Activated CD4-positive, alpha-beta memory T cell treated with anti-CD3 and anti-CD28 coated beads, Interleukin-2, amount 10 ng/mL, durations not matched to agents 7 days and 5 days (primary cell): ENCODE results near the gene LRRC71. TPM values are rescaled to one million over a fixed set of nuclear protein-coding genes. Genes with fewer than 3 reads are reported as not detected.
A peak's percentile ranks its signal among the peaks of the same experiment; 100 is the strongest.

ENCODE experiments used
- CTCF ChIA-PET: fragments of 350-600 bp; sonication (Branson Sonifier 250); formaldehyde crosslinking; loops from one replicate; lab custom pipeline; 2021; ENCODE audit warnings: antibody characterized with exemption, inconsistent platforms; lab: Charles Lee
- POLR2A ChIA-PET: fragments of 350-600 bp; sonication (Branson Sonifier 250); formaldehyde crosslinking; loops from one replicate; lab custom pipeline; 2021; ENCODE audit warnings: antibody characterized with exemption; lab: Charles Lee
- DNase-seq: peaks from one replicate; pipeline ENCODE4 v3.0.0-alpha.2; 2020
- H3K27ac Mint-ChIP-seq: one replicate; pipeline ENCODE4 v1.8.0; 2021; ENCODE audit warnings: mild to moderate bottlenecking, mixed read lengths
- H3K27me3 Mint-ChIP-seq: one replicate; pipeline ENCODE4 v1.8.0; 2021; ENCODE audit warnings: mixed read lengths
- H3K36me3 Mint-ChIP-seq: one replicate; pipeline ENCODE4 v1.8.0; 2021; ENCODE audit warnings: low read depth, mixed read lengths
- H3K4me1 Mint-ChIP-seq: one replicate; pipeline ENCODE4 v1.8.0; 2021; ENCODE audit warnings: mixed read lengths
- H3K4me3 Mint-ChIP-seq: one replicate; pipeline ENCODE4 v1.8.0; 2021; ENCODE audit warnings: mild to moderate bottlenecking, mixed read lengths
- H3K9me3 Mint-ChIP-seq: one replicate; pipeline ENCODE4 v1.8.0; 2021; ENCODE audit warnings: mixed read lengths
- total RNA-seq, 2 experiments: library from RNA; stranded (reverse); gene quantifications; one replicate each; pipeline ENCODE4 v1.2.3, GENCODE V29; 2021

The LRRC71 gene
- total RNA-seq, 2 experiments from 2014 or later = not detected

DNA sequence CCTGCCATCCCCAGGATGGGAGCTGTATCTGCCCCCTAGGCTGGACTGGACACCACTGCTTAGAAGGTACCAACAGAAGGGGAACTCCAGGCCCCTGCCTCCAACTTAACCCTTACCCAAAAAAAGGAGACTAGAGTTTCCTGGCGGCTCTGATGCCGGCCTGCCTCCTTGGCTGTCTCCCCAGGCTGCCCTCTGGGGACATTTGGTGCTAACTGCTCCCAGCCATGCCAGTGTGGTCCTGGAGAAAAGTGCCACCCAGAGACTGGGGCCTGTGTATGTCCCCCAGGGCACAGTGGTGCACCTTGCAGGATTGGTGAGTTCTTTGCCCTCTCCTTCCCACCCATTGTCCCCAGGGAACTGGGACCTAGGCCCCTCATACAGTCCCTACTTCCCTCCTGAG is 8.1 kb upstream of the LRRC71 start:
- no peaks in the 10 kb centered on the region for H3K4me1 Mint-ChIP-seq
- no peak for DNase-seq
- peaks cover 18% of the 10 kb centered on the region for H3K27me3 Mint-ChIP-seq
- ChIA-PET POLR2A (interaction anchor here (1.3 to 1.6 kb wide), 2 partner anchors 11 to 16 kb away, joined by 3 to 4 read pairs; no protein-coding TSS in a partner anchor), CTCF (interaction anchor here (1.0 to 1.9 kb wide), 6 partner anchors 19 to 224 kb away, joined by 3 to 6 read pairs (median 4); partner anchors contain the start of gene PEAR1)
- no peaks in the 10 kb centered on the region for H3K36me3 Mint-ChIP-seq
- H3K4me3 Mint-ChIP-seq = no peak overlapping the region
- no peak overlapping the region for H3K27ac Mint-ChIP-seq
- no peaks in the 10 kb centered on the region for H3K9me3 Mint-ChIP-seq

DNA sequence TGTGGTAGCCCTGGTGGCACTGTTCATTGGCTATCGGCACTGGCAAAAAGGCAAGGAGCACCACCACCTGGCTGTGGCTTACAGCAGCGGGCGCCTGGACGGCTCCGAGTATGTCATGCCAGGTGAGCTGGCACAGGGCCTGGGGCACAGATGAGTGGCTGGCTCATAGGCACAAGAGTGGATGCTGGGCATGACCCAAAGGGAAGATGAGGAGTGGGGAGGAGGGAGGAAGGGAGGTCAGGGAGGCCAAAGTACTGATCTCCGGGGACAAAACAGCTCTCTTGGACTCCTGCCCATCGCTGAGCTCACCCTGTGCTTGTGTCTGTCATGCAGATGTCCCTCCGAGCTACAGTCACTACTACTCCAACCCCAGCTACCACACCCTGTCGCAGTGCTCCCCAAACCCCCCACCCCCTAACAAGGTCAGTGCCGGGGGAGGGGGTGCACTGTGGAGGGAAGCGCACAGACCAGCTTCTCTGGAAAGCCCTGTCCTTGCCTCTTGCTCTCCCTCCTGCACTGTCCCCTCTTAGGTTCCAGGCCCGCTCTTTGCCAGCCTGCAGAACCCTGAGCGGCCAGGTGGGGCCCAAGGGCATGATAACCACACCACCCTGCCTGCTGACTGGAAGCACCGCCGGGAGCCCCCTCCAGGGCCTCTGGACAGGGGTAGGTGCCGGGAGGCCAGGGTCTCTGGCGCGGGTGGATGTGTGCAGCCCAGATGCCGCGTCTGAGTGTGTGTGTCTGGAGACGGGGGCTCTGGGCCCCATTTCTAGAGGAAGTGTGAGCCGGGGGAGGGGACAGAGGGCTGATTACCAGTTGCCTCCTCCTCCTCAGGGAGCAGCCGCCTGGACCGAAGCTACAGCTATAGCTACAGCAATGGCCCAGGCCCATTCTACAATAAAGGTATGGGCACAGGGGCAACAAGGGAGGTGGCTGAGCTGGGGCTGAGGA is 7.3 kb upstream of the LRRC71 start:
- Mint-ChIP-seq H3K27ac (no peak overlapping the region), H3K4me1 (no peaks in the 10 kb centered on the region), H3K27me3 (peaks cover 21% of the 10 kb centered on the region), H3K36me3 (no peaks in the 10 kb centered on the region), H3K4me3 (no peak overlapping the region), H3K9me3 (no peaks in the 10 kb centered on the region)
- ChIA-PET CTCF (interaction anchor here (1.7 kb wide), 1 partner anchor 225 kb away, joined by 4 read pairs; no protein-coding TSS in a partner anchor), POLR2A (interaction anchor here (1.3 to 1.6 kb wide), 2 partner anchors 10 to 15 kb away, joined by 3 to 4 read pairs; no protein-coding TSS in a partner anchor)
- no peak for DNase-seq

DNA sequence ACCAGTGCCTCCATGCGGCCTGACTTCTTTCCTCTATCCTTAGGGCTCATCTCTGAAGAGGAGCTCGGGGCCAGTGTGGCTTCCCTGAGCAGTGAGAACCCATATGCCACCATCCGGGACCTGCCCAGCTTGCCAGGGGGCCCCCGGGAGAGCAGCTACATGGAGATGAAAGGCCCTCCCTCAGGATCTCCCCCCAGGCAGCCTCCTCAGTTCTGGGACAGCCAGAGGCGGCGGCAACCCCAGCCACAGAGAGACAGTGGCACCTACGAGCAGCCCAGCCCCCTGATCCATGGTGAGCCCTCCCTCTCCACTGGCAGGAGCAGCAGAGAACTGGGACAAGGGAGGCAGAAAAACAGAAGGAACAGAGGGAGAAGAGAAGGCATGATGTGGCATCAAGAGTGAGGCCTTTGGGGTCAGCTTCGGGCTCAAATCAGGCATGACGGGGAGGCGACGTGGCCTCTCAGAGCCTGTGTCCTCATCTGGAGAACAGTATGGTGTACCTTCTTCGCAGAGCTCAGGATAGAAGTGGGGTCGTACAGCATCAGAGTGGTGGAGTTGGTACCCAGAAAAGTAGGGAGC is 6.5 kb upstream of the LRRC71 start:
- ChIA-PET CTCF (no interaction called here), POLR2A (no interaction called here)
- Mint-ChIP-seq H3K36me3 (no peaks in the 10 kb centered on the region), H3K4me3 (no peak overlapping the region), H3K27ac (no peak overlapping the region), H3K4me1 (no peaks in the 10 kb centered on the region), H3K9me3 (no peaks in the 10 kb centered on the region), H3K27me3 (peaks cover 27% of the 10 kb centered on the region)
- no peak for DNase-seq

DNA sequence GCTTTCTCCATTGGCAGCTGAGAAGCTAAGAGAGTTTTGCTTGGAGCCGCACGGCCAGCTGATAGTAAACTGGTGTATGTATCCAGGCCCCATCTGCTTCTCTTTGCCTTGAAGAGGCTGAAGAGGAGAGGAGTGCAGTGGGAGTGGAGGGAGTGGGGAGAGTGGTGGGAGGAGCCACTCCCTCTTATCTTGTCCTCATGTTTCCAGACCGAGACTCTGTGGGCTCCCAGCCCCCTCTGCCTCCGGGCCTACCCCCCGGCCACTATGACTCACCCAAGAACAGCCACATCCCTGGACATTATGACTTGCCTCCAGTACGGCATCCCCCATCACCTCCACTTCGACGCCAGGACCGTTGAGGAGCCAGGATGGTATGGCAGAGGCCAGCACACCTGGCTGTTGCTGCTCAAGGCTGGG is 6.0 kb upstream of the LRRC71 start:
- ChIA-PET CTCF (no interaction called here), POLR2A (no interaction called here)
- Mint-ChIP-seq H3K4me3 (no peak overlapping the region), H3K27me3 (peaks cover 31% of the 10 kb centered on the region), H3K4me1 (no peaks in the 10 kb centered on the region), H3K27ac (no peak overlapping the region), H3K9me3 (no peaks in the 10 kb centered on the region), H3K36me3 (no peaks in the 10 kb centered on the region)
- no peak for DNase-seq

DNA sequence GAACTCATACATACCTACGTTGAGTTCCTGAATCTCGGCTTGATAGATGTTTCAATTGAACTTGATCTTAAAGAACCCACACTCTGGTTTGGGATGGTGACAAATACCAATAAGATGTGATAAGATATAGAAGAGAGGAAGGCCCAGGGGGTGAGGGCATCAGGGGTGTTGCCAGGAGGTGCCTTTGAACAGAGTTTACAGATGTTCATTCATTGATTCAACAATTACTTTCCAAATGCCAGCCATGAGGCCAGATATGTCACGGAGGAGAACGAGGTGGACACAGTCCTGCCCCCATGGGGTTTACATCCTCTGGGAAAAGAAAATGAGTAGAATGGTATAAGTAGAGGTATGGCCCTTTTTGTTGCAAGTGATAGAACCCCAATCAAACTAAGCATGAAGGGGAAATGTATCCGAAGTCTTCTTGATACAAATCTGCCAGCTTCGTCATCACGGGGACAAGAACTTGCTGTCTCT is 659 bp downstream of the LRRC71 start:
- Mint-ChIP-seq H3K4me3 (no peak overlapping the region), H3K36me3 (no peaks in the 10 kb centered on the region), H3K9me3 (no peaks in the 10 kb centered on the region), H3K4me1 (peaks cover 8% of the 10 kb centered on the region), H3K27me3 (peaks cover 79% of the 10 kb centered on the region), H3K27ac (no peak overlapping the region)
- DNase-seq = no peak
- ChIA-PET POLR2A (interaction anchor here (1.0 kb wide), 1 partner anchor 28 kb away, joined by 3 read pairs; no protein-coding TSS in a partner anchor), CTCF (no interaction called here)

DNA sequence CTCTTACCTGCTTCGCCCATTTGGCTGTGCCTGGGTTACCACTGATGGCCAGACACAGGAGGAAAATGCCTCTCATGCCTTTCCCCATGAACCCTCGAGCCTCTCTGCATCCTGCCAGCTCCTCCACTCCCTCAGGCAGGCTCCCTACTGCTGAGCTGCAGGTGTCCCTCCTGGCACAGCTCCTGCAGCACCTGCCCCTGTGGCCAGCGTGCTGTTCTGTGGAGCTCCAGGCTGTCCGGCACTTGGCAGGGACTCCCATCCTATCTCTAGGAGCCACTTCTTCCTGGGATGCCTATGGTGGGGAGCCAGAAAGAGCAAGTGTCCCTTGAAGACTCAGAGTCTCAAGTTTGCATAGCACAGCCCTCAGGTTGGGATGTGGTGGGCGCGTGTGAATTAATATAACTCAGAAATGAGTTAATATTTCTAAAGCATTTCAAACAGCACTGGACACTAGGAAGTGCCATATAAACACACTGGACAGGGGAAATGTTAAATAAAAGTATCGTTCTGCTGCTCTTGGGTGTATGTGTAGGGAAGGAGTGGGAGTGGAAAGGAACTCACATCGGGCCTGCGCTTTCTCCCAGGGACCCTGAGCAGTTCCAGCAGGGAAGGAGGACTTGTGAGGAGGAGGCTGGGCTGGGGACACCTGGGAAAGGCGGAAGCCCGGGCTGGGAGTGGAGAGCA is 2.7 kb downstream of the LRRC71 start:
- POLR2A ChIA-PET = interaction anchor here (1.0 kb wide), 2 partner anchors 10 to 31 kb away, joined by 3 read pairs; no protein-coding TSS in a partner anchor
- Mint-ChIP-seq H3K4me1 (peaks cover 20% of the 10 kb centered on the region), H3K27ac (no peak overlapping the region), H3K9me3 (no peaks in the 10 kb centered on the region), H3K36me3 (no peaks in the 10 kb centered on the region), H3K4me3 (no peak overlapping the region), H3K27me3 (peaks cover 88% of the 10 kb centered on the region)
- CTCF ChIA-PET = interaction anchor here (0.8 to 2.4 kb wide), 3 partner anchors 12 to 233 kb away, joined by 3 to 6 read pairs (median 5); no protein-coding TSS in a partner anchor
- DNase-seq = no peak

DNA sequence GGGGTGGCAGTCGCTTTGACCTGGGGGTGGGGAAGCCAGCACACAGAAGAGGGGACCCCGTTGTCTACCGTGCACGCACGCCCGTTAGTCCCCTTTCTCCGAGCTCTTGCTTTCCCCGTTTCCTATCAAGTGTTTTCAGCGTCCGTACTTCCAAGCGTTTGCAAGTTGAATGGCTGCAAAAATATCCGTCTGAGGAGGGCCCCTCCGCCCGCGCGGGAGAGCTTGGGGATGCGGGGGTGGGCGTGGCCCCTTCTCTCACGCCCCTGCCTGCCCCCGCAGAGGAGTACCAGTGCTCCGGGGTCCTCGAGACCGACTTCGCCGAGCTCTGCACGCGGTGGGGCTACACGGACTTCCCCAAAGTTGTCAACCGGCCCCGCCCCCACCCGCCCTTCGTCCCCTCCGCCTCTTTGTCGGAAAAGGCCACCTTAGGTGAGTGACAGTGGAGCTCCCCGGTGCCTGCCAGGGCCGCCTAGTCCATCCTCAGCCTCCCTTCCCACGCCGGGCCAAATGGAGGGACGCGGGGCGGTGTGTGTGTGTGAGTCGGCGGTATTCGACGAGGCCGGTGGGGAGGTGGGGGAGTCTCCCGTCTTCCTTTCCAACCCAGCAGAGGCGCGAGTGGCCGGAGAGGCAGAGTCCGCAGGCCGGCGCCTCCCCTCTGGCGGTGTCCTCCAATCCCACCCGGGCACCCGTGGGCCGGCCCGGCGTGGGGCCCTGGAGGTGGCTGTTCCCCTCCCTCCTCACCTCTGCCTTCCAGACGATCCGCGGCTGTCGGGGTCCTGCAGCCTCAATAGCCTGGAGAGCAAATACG is 3.4 kb downstream of the LRRC71 start:
- ChIA-PET POLR2A (interaction anchor here (1.0 kb wide), 2 partner anchors 11 to 32 kb away, joined by 3 read pairs; no protein-coding TSS in a partner anchor), CTCF (interaction anchor here (1.4 to 2.4 kb wide), 3 partner anchors 13 to 234 kb away, joined by 3 to 6 read pairs (median 4); no protein-coding TSS in a partner anchor)
- no peaks in the 10 kb centered on the region for H3K36me3 Mint-ChIP-seq
- no peak for DNase-seq
- no peak overlapping the region for H3K27ac Mint-ChIP-seq
- H3K27me3 Mint-ChIP-seq = peaks cover 90% of the 10 kb centered on the region
- no peak overlapping the region for H3K4me3 Mint-ChIP-seq
- H3K9me3 Mint-ChIP-seq = no peaks in the 10 kb centered on the region
- peaks cover 20% of the 10 kb centered on the region for H3K4me1 Mint-ChIP-seq

DNA sequence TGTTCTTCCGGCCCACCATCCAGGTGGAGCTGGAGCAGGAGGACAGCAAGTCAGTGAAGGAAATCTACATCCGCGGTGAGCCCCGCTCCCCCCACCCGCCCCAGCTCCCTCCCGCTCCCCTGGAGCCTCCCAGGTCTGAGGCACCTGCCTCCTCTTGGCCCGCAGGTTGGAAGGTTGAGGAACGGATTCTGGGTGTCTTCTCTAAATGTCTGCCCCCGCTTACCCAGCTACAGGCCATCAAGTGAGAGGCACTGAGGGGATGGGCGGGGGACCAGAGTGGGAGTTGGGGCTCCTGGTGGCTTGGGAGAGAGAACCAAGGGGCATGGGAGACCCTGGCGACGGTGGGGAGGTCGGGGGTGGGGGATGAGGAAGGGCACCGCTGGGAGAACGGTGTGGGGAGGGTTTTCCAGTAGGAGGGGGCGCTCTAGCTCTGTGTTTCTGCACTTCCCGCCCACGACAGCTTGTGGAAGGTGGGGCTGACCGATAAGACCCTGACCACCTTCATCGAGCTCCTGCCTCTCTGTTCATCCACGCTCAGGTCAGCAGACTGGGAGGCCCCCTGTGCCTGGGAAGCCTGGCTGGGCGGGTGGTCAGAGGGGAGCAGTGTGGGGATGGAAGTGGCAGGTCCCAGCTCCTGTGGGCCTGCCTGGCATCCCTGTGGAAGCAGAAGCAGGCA is 4.2 kb downstream of the LRRC71 start:
- H3K27ac Mint-ChIP-seq = no peak overlapping the region
- H3K27me3 Mint-ChIP-seq = peaks cover 92% of the 10 kb centered on the region
- no peaks in the 10 kb centered on the region for H3K9me3 Mint-ChIP-seq
- DNase-seq = no peak
- POLR2A ChIA-PET = interaction anchor here (1.0 kb wide), 1 partner anchor 32 kb away, joined by 3 read pairs; no protein-coding TSS in a partner anchor
- H3K4me1 Mint-ChIP-seq = peaks cover 20% of the 10 kb centered on the region
- CTCF ChIA-PET = interaction anchor here (1.4 kb wide), 2 partner anchors 199 to 235 kb away, joined by 3 to 4 read pairs; no protein-coding TSS in a partner anchor
- no peaks in the 10 kb centered on the region for H3K36me3 Mint-ChIP-seq
- no peak overlapping the region for H3K4me3 Mint-ChIP-seq

DNA sequence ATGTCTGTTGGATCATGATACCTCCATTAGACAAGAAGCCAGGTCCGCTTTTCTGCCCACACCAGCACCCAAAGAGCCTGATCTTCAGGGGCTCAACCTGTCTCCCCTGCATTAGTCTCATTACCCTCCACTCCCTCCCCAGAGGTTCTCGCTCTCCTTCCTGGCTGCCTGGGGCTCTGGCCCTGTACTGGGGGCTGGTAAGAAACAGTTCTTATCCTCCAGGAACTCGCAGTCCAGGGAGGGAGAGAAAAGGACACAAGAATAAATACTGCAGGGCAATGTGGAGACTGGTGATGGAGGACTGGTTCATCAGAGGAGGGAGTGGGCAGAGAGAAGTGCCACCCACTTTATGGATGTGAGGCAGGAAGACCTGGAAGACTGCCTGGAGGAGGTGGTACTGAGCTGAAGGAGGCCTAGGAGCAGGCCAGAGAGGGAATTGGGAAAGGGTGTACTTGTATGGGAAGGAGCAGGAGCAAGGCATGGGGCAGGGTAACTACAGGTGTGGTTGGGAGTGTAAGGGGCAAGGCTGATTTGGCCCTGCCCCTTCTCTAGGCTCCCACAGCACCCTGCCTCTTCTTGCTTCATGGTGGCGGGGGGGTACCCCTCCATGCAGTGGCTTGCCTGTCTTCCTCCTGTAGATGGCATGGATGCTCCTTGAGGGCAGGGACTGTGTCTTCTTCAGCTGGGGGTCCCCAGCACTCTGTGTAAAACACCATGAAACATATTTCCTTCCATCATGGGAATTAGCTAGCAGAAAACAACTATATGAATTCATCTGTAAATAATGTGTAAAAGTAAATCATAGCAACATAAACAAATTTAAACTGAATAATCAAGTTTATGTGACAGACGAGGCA is 5.0 kb downstream of the LRRC71 start:
- no peaks in the 10 kb centered on the region for H3K9me3 Mint-ChIP-seq
- H3K27ac Mint-ChIP-seq = no peak overlapping the region
- peaks cover 18% of the 10 kb centered on the region for H3K4me1 Mint-ChIP-seq
- no peak for DNase-seq
- peaks cover 89% of the 10 kb centered on the region for H3K27me3 Mint-ChIP-seq
- no peak overlapping the region for H3K4me3 Mint-ChIP-seq
- H3K36me3 Mint-ChIP-seq = no peaks in the 10 kb centered on the region
- ChIA-PET POLR2A (no interaction called here), CTCF (interaction anchor here (1.0 to 1.9 kb wide), 4 partner anchors 34 to 236 kb away, joined by 3 to 5 read pairs (median 4); partner anchors contain the start of gene NTRK1)

DNA sequence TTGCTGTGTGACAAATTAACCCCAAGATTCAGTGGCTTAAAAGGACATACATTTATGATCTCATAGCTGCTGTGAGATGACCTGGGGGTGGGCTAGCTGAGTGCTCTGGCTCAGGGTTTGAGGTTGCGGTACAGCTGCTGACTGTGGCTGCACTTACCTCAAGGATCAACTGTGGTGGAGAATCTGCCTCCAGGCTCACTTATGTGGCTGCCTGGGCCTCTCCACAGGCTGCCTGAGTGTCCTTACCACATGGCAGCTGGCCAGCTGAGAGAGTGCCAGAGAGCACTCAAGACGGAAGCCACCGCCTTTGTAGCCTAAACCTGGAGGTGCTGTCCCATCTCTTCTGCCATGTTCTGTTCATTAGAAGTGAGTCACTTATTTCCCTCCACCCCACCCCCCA is 5.7 kb downstream of the LRRC71 start:
- H3K4me1 Mint-ChIP-seq = peaks cover 18% of the 10 kb centered on the region
- H3K4me3 Mint-ChIP-seq = no peak overlapping the region
- no peaks in the 10 kb centered on the region for H3K9me3 Mint-ChIP-seq
- POLR2A ChIA-PET = no interaction called here
- peaks cover 88% of the 10 kb centered on the region for H3K27me3 Mint-ChIP-seq
- H3K27ac Mint-ChIP-seq = no peak overlapping the region
- CTCF ChIA-PET = interaction anchor here (1.0 to 1.9 kb wide), 5 partner anchors 9 to 236 kb away, joined by 3 to 5 read pairs (median 3); partner anchors contain the start of gene NTRK1
- no peaks in the 10 kb centered on the region for H3K36me3 Mint-ChIP-seq
- peak; percentile 34 for DNase-seq
